Measurements from ENCODE around the gene EPB42. TPM values are rescaled to one million over a fixed set of nuclear protein-coding genes. Genes with fewer than 3 reads are reported as not detected.
"Not testable (repeated sequence)": the region's sequence is repeated elsewhere in the genome, so short reads cannot be mapped to it uniquely, and the experiment has no call there.

EPB42 gene
- total RNA-seq, 2 donors from 2014 or later, result 1.1 TPM

DNA sequence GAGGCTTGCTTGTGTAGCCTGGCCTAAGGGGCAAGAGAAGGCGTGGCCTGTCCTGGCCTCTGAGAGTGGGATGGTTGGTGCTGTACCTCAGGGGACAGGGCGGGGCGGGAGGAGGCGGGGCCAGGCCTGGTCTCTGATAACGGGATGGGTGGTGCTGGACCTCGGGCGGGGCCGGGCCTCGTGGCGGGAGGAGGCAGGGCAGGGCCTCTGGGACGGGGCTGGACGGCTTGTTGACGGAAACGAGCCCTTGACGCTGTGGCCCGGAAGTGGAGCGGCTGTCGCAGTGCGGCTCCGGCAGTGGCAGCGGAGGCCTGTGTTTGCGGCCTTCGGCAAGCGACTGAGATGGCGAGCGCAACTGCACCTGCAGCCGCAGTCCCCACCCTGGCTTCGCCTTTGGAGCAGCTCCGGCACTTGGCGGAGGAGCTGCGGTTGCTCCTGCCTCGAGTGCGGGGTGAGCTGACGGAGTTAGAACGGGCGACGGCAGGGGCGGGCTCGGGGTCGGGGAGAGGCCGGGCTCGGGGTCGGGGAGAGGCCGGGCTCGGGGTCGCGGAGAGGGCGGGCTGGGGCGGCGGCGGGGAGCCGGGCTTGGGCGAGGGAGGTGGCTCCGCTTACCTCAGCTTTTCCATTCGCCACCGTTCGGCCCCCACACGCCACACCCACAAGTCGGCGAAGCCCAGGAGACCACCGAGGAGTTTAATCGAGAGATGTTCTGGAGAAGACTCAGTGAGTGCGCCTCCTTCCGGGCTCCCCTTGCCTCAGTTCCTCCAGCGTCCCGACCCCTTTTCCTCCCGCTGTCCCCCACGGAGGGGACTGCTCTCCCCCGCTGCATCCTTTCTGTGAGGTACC lies 35.4 kb downstream of the EPB42 start, which contains the start of gene CCNDBP1:
TSS of gene CCNDBP1 (plus strand) at position 247 of the 846 bp plus-strand sequence. CDS start at position 343, 96 bp downstream.
- no peaks in the 10 kb centered on the region for H3K27me3 ChIP-seq
- H3K4me1 ChIP-seq, result peaks cover 0 to 45% of the 10 kb centered on the region in 2 donors
- H3K36me3 ChIP-seq, result peaks cover 8% of the 10 kb centered on the region
- no peaks in the 10 kb centered on the region for H3K9me3 ChIP-seq
- DNase-seq (ENCODE audit: low spot score), result peak; percentile 95
- TF ChIP-seq, protein P1, sequence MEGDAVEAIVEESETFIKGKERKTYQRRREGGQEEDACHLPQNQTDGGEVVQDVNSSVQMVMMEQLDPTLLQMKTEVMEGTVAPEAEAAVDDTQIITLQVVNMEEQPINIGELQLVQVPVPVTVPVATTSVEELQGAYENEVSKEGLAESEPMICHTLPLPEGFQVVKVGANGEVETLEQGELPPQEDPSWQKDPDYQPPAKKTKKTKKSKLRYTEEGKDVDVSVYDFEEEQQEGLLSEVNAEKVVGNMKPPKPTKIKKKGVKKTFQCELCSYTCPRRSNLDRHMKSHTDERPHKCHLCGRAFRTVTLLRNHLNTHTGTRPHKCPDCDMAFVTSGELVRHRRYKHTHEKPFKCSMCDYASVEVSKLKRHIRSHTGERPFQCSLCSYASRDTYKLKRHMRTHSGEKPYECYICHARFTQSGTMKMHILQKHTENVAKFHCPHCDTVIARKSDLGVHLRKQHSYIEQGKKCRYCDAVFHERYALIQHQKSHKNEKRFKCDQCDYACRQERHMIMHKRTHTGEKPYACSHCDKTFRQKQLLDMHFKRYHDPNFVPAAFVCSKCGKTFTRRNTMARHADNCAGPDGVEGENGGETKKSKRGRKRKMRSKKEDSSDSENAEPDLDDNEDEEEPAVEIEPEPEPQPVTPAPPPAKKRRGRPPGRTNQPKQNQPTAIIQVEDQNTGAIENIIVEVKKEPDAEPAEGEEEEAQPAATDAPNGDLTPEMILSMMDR (IDR thresholded peaks at IDR 0.05), result peak; percentile 22 to 51
- peak within 1 kb of the TSS; percentile 94 to 96 for H3K27ac ChIP-seq
- peak within 1 kb of the TSS; percentile 84 to 89 for H3K4me3 ChIP-seq

DNA sequence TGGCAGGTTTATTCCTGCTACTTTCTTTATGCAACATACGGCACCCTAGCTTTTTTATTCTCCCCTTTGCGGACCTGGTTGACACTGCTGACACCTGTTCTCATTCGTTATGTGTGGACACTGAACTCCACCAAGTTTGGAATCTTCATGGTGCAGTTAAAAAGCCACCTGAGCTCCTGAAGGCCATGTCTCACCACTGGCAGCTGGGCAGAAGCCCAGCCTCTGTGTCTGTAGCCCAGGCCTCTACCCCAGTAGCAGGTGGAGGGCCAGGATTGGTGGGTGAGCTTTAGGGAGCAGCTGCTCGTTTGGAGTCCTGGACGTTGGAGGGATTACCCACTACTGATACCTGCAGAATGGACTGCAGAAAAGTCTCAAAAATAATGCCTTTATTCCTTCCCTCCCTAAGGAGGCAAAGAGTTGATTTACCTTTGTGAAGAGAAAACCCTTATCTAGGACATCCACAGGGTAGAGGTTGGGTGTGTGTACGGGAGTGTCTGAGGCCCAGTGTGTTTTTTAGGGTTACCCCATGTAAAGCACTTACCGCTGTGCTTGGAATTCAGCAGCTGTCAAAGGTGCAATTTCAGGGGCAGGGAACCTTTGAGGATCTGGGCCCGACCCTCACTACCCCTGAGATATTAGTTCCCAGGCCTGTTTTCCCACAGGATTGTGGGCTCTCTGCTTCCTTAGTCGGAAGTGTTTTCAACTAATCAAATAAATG lies 36.3 kb downstream of the EPB42 start:
- Histone ChIP-seq H3K4me3 (peak overlapping the region in 1 of 2 donors; percentile 84), H3K27me3 (no peaks in the 10 kb centered on the region), H3K9me3 (no peaks in the 10 kb centered on the region), H3K27ac (peak overlapping the region; percentile 94 to 96), H3K36me3 (peaks cover 4% of the 10 kb centered on the region), H3K4me1 (peaks cover 0 to 37% of the 10 kb centered on the region in 2 donors)
- no peak for DNase-seq (ENCODE audit: low spot score)
- TF ChIP-seq, protein P1 (IDR thresholded peaks at IDR 0.05), result no peak

DNA sequence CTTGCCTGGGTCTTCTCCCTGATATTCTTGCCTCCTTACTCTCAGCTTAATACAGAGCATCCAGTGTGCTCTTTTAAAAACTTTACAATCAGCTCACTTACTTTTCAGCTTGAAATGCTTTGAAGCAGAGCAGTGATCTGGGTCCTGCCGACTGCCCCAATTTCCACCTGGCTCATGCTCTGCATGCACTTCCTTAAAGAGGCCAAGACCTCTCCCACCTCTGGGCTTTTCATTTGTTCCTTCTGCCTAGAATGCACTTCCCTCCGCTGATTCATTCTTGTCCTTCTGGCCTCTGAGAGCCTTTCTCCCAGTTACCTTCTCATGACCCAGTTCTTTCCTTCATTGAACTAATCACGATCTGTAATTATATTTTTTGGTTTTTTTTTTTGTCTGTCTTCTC lies 37.5 kb downstream of the EPB42 start:
- Histone ChIP-seq H3K9me3 (no peaks in the 10 kb centered on the region), H3K4me3 (no peak overlapping the region), H3K27ac (no peak overlapping the region), H3K27me3 (no peaks in the 10 kb centered on the region), H3K36me3 (peaks cover 4% of the 10 kb centered on the region), H3K4me1 (peaks cover 0 to 25% of the 10 kb centered on the region in 2 donors)
- no peak for DNase-seq (ENCODE audit: low spot score)
- TF ChIP-seq, protein P1 (IDR thresholded peaks at IDR 0.05), result no peak

DNA sequence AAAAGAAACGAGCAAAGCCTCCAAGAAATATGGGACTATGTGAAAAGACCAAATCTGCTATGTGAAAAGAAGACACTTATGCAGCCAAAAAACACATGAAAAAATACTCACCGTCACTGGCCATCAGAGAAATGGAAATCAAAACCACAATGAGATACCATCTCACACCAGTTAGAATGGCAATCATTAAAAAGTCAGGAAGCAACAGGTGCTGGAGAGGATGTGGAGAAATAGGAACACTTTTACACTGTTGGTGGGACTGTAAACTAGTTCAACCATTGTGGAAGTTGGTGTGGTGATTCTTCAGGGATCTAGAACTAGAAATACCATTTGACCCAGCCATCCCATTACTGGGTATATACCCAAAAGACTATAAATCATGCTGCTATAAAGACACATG lies 43.7 kb downstream of the EPB42 start:
- H3K27ac ChIP-seq; H3K27me3 ChIP-seq; DNase-seq (ENCODE audit: low spot score); H3K4me3 ChIP-seq; H3K4me1 ChIP-seq; H3K9me3 ChIP-seq: not testable (repeated sequence)
- H3K36me3 ChIP-seq, result peaks cover 23% of the 10 kb centered on the region

DNA sequence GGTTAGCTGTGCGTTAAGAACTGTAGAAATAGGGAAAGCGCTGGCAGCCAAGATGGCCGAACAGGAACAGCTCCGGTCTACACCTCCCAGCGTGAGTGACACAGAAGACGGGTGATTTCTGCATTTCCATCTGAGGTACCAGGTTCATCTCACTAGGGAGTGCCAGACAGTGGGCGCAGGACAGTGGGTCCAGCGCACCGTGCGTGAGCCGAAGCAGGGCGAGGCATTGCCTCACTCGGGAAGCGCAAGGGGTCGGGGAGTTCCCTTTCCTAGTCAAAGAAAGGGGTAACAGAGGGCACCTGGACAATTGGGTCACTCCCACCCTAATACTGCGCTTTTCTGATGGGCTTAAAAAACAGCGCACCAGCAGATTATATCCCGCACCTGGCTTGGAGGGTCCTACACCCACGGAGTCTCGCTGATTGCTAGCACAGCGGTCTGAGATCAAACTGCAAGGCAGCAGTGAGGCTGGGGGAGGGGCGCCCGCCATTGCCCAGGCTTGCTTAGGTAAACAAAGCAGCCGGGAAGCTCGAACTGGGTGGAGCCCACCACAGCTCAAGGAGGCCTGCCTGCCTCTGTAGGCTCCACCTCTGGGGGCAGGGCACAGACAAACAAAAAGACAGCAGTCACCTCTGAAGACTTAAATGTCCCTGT lies 45.0 kb downstream of the EPB42 start:
- H3K4me1 ChIP-seq; H3K27ac ChIP-seq; H3K4me3 ChIP-seq; DNase-seq (ENCODE audit: low spot score); H3K9me3 ChIP-seq; H3K27me3 ChIP-seq: not testable (repeated sequence)
- H3K36me3 ChIP-seq, result peaks cover 19% of the 10 kb centered on the region

DNA sequence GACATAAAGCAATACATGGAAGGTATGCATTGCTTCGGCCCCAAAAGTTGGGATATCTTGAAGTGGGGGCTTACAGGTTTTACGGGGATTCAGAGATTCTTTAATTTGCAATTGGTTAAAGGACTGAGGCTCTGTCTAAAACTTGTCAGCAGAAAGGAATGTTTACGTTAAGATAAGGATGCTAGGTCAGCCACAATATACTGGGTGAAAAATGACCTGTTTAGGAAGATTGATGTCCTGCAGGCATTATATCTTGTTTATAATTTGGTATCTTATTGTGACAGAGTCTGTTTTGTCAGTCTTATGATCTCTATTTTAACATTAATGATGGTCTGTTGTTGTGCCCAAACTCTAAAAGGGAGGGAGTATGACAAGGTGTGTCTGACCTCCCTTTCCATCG lies 50.9 kb downstream of the EPB42 start:
- Histone ChIP-seq H3K4me1 (no peaks in the 10 kb centered on the region), H3K27me3 (no peaks in the 10 kb centered on the region), H3K36me3 (peaks cover 26% of the 10 kb centered on the region), H3K4me3 (no peak overlapping the region), H3K27ac (no peak overlapping the region), H3K9me3 (no peaks in the 10 kb centered on the region)
- DNase-seq (ENCODE audit: low spot score), result no peak
- TF ChIP-seq, protein P1 (IDR thresholded peaks at IDR 0.05), result no peak

All from right atrium auricular region (tissue), 2 donors.